ENCODE data around the gene SNRPD1.
"Not testable (repeated sequence)": the region's sequence is repeated elsewhere in the genome, so short reads cannot be mapped to it uniquely, and the experiment has no call there.

Gene SNRPD1

GRCh38 chr18:21638822-21639221 is 26.7 kb downstream of the SNRPD1 start:
- no peak for DNase-seq

GRCh38 chr18:21640375-21640774 is 28.3 kb downstream of the SNRPD1 start:
- not testable (repeated sequence) for DNase-seq

GRCh38 chr18:21650311-21650710 is 38.2 kb downstream of the SNRPD1 start:
- DNase-seq: no peak

- DNase-seq: no peak
These were observed 40.0 kb downstream of the SNRPD1 start for GRCh38 chr18:21652073-21652472.

- DNase-seq: no peak
These were observed 41.2 kb downstream of the SNRPD1 start for GRCh38 chr18:21653361-21653760.

- no peak for DNase-seq
These were observed 44.3 kb downstream of the SNRPD1 start for GRCh38 chr18:21656402-21656801.

GRCh38 chr18:21660078-21660477 is 48.0 kb downstream of the SNRPD1 start:
- no peak for DNase-seq

GRCh38 chr18:21662581-21662980 is 50.5 kb downstream of the SNRPD1 start:
- no peak for DNase-seq

- no peak for DNase-seq
These were observed 51.5 kb downstream of the SNRPD1 start for GRCh38 chr18:21663578-21663977.

- DNase-seq: no peak
These were observed 52.0 kb downstream of the SNRPD1 start for GRCh38 chr18:21664069-21664468.

- DNase-seq: no peak
These were observed 57.7 kb downstream of the SNRPD1 start for GRCh38 chr18:21669736-21670285.

- DNase-seq: no peak
These were observed 60.6 kb downstream of the SNRPD1 start for GRCh38 chr18:21672521-21673267.

GRCh38 chr18:21675354-21675753 is 63.2 kb downstream of the SNRPD1 start:
- DNase-seq: peak; percentile 9

- DNase-seq: no peak
These were observed 66.7 kb downstream of the SNRPD1 start for GRCh38 chr18:21678859-21679258.

GRCh38 chr18:21680161-21680560 is 68.0 kb downstream of the SNRPD1 start:
- no peak for DNase-seq

- peak; percentile 10 for DNase-seq
These were observed 70.4 kb downstream of the SNRPD1 start for GRCh38 chr18:21682371-21683051.

All from activated naive CD4-positive, alpha-beta T cell treated with Interleukin-2 at 50 U/mL for 16 hours (primary cell).